Dermis microvascular lymphatic vessel endothelial cell (primary cell): ENCODE measurements around the gene NFE2L3. TPM values are rescaled to one million over a fixed set of nuclear protein-coding genes. Genes with fewer than 3 reads are reported as not detected.
A peak's percentile ranks its signal among the peaks of the same experiment; 100 is the strongest.
"Not testable (repeated sequence)": the region's sequence is repeated elsewhere in the genome, so short reads cannot be mapped to it uniquely, and the experiment has no call there.

Source experiments
- DNase-seq, 2 donors: peaks; one replicate each; pipeline versions ENCODE4 v3.0.0 to v3.0.0-alpha.2; 2010; ENCODE audit warnings: low read depth in 2 of 2
- total RNA-seq: library from RNA; depleted of rRNA; stranded (reverse); fragments of >200 nt; gene quantifications from 2 replicates; pipeline ENCODE4 v1.2.1, GENCODE V29; 2014

Gene NFE2L3
- 16.2 and 20.7 TPM in 2 replicates for total RNA-seq

GRCh38 chr7:26151953-26152781 is at the start of gene NFE2L3:
Gene NFE2L3, plus strand, starts transcription at chr7:26152198. Its CDS starts 301 bp downstream, at chr7:26152499.
- peak in 1 of 2 donors; percentile 74 for DNase-seq

- DNase-seq = no peak
These were observed 48.4 kb upstream of the NFE2L3 start for GRCh38 chr7:26103596-26103995.

GRCh38 chr7:26105236-26105635 is 46.8 kb upstream of the NFE2L3 start:
- DNase-seq = no peak

- no peak for DNase-seq
These were observed 46.1 kb upstream of the NFE2L3 start for GRCh38 chr7:26105931-26106330.

- no peak for DNase-seq
These were observed 39.7 kb upstream of the NFE2L3 start for GRCh38 chr7:26112203-26112740.

- no peak for DNase-seq
These were observed 36.3 kb upstream of the NFE2L3 start for GRCh38 chr7:26115650-26116049.

GRCh38 chr7:26117142-26117807 is 34.7 kb upstream of the NFE2L3 start:
- peak in 1 of 2 donors; percentile 4 for DNase-seq

GRCh38 chr7:26117970-26118369 is 34.0 kb upstream of the NFE2L3 start:
- DNase-seq = no peak

GRCh38 chr7:26122745-26123144 is 29.3 kb upstream of the NFE2L3 start:
- DNase-seq = no peak

- DNase-seq = not testable (repeated sequence)
These were observed 27.2 kb upstream of the NFE2L3 start for GRCh38 chr7:26124775-26125174.

GRCh38 chr7:26127411-26127810 is 24.6 kb upstream of the NFE2L3 start:
- no peak for DNase-seq

GRCh38 chr7:26131056-26131589 is 20.9 kb upstream of the NFE2L3 start:
- no peak for DNase-seq

GRCh38 chr7:26135076-26135475 is 16.9 kb upstream of the NFE2L3 start:
- no peak for DNase-seq

- DNase-seq = no peak
These were observed 16.4 kb upstream of the NFE2L3 start for GRCh38 chr7:26135551-26135950.

- DNase-seq = no peak
These were observed 15.2 kb upstream of the NFE2L3 start for GRCh38 chr7:26136831-26137230.

- DNase-seq = no peak
These were observed 11.6 kb upstream of the NFE2L3 start for GRCh38 chr7:26140380-26140779.

- no peak for DNase-seq
These were observed 10.9 kb upstream of the NFE2L3 start for GRCh38 chr7:26141077-26141476.

GRCh38 chr7:26143298-26144048 is 8.5 kb upstream of the NFE2L3 start:
- no peak for DNase-seq

GRCh38 chr7:26144184-26145080 is 7.6 kb upstream of the NFE2L3 start:
- DNase-seq = no peak

GRCh38 chr7:26145238-26145637 is 6.8 kb upstream of the NFE2L3 start:
- no peak for DNase-seq

GRCh38 chr7:26147030-26147429 is 5.0 kb upstream of the NFE2L3 start:
- no peak for DNase-seq
